B cell (primary cell): ENCODE measurements around the gene SFXN2. TPM values are rescaled to one million over a fixed set of nuclear protein-coding genes. Genes with fewer than 3 reads are reported as not detected.

ENCODE experiments used
- ATAC-seq: fragments of 200-7000 bp; cut with Tn5 transposase; one replicate; pipeline ENCODE4 v1.10.0; 2021; ENCODE audit warnings: low read depth, mild to moderate bottlenecking, moderate number of reproducible peaks, moderate library complexity
- CTCF ChIA-PET: fragments of 350-600 bp; sonication (Branson Sonifier 250); formaldehyde crosslinking; loops from one replicate; lab custom pipeline; 2021; ENCODE audit warnings: antibody characterized with exemption, inconsistent platforms; lab: Charles Lee
- POLR2A ChIA-PET: fragments of 350-600 bp; sonication (Branson Sonifier 250); formaldehyde crosslinking; loops from one replicate; lab custom pipeline; 2021; ENCODE audit warnings: antibody characterized with exemption; lab: Charles Lee
- DNase-seq: peaks from one replicate; pipeline ENCODE4 v3.0.0; 2013
- H2AFZ ChIP-seq: 2 replicates; pipeline ENCODE4 v1.6.1; 2012; ENCODE audit warnings: mild to moderate bottlenecking, low read depth, low read length; ENCODE audit not compliant: insufficient read depth, poor library complexity, severe bottlenecking
- H3K27ac ChIP-seq, 2 donors: 1 replicate in 1 of 2; 2 replicates in 1 of 2; pipeline ENCODE4 v1.5.1; 2012 to 2013; ENCODE audit warnings: low read length in 2 of 2, mild to moderate bottlenecking in 2 of 2, moderate library complexity in 1 of 2
- H3K27me3 ChIP-seq, 4 experiments: fragments of 200-600 bp in 1 of 4; sonication (generic) in 1 of 4; replicated peaks in 1 of 4; 1 replicate in 2 of 4; 2 replicates in 2 of 4; pipeline versions ENCODE4 v1.6.1 to v1.7.0; 2013 to 2016; ENCODE audit warnings: low read length in 3 of 4, mild to moderate bottlenecking in 2 of 4, mixed read lengths in 1 of 4, moderate library complexity in 1 of 4; ENCODE audit not compliant: insufficient read depth in 4 of 4, control insufficient read depth in 3 of 4; ENCODE audit errors: control extremely low read depth in 1 of 4
- H3K36me3 ChIP-seq, 2 experiments: replicated peaks in 1 of 2; 1 replicate in 1 of 2; 2 replicates in 1 of 2; pipeline versions ENCODE4 v1.6.1 to v1.7.1; 2013; ENCODE audit warnings: low read length in 1 of 2; ENCODE audit not compliant: insufficient read depth in 2 of 2, control insufficient read depth in 1 of 2; ENCODE audit errors: control extremely low read depth in 1 of 2, extremely low read depth in 1 of 2
- H3K4me1 ChIP-seq, 2 donors: fragments of 200-600 bp in 1 of 2; sonication (generic) in 1 of 2; 1 replicate in 1 of 2; 2 replicates in 1 of 2; pipeline versions ENCODE4 v1.5.1 to v1.6.1; 2013 to 2017; ENCODE audit warnings: low read length in 2 of 2; ENCODE audit not compliant: control insufficient read depth in 2 of 2, insufficient read depth in 2 of 2
- H3K4me2 ChIP-seq: replicated peaks from 2 replicates; pipeline ENCODE3; 2012; ENCODE audit warnings: mild to moderate bottlenecking, low read depth, low read length; ENCODE audit not compliant: poor library complexity, severe bottlenecking
- H3K4me3 ChIP-seq, 5 experiments: fragments of 200-600 bp in 1 of 5; sonication (generic) in 1 of 5; 1 replicate in 3 of 5; 2 replicates in 2 of 5; pipeline versions ENCODE4 v1.5.1 to v1.7.0; 2011 to 2016; ENCODE audit warnings: low read length in 4 of 5, mild to moderate bottlenecking in 4 of 5, low read depth in 2 of 5, control low read depth in 1 of 5, moderate library complexity in 1 of 5; ENCODE audit not compliant: insufficient read depth in 1 of 5; ENCODE audit errors: control extremely low read depth in 1 of 5, extremely low read depth in 1 of 5
- H3K79me2 ChIP-seq: fragments of 200-600 bp; sonication (generic); one replicate; pipeline ENCODE4 v1.6.0; 2016; ENCODE audit warnings: low read length; ENCODE audit not compliant: control insufficient read depth, insufficient read depth
- H3K9ac ChIP-seq: fragments of 200-600 bp; sonication (generic); 2 replicates; pipeline ENCODE4 v1.6.1; 2017; ENCODE audit warnings: mild to moderate bottlenecking, low read length, moderate library complexity
- H3K9me3 ChIP-seq, 3 donors: one replicate each; pipeline versions ENCODE4 v1.6.1 to v1.7.1; 2013; ENCODE audit warnings: low read length in 2 of 3; ENCODE audit not compliant: control insufficient read depth in 2 of 3, insufficient read depth in 1 of 3; ENCODE audit errors: control extremely low read depth in 1 of 3
- H4K20me1 ChIP-seq: 2 replicates; pipeline ENCODE4 v1.6.0; 2012; ENCODE audit warnings: mild to moderate bottlenecking, low read length; ENCODE audit not compliant: insufficient read depth, control insufficient read depth, poor library complexity, severe bottlenecking
- H3K27ac Mint-ChIP-seq: one replicate; pipeline ENCODE4 v1.8.0; 2021; ENCODE audit warnings: mixed read lengths
- H3K27me3 Mint-ChIP-seq: one replicate; pipeline ENCODE4 v1.8.0; 2021; ENCODE audit warnings: mixed read lengths
- H3K4me1 Mint-ChIP-seq: one replicate; pipeline ENCODE4 v1.8.0; 2021; ENCODE audit warnings: mixed read lengths
- H3K4me3 Mint-ChIP-seq: one replicate; pipeline ENCODE4 v1.8.0; 2021; ENCODE audit warnings: mixed read lengths
- H3K9me3 Mint-ChIP-seq: one replicate; pipeline ENCODE4 v1.8.0; 2022; ENCODE audit warnings: mixed read lengths; ENCODE audit not compliant: insufficient read depth
- CTCF ChIP-seq: fragments of 200-600 bp; IDR thresholded peaks from one replicate; pipeline ENCODE4 v1.8.0; 2022; ENCODE audit warnings: antibody characterized with exemption, mild to moderate bottlenecking
- EZH2 ChIP-seq: IDR thresholded peaks from 2 replicates; pipeline ENCODE4 v1.6.1; 2012; ENCODE audit warnings: borderline replicate concordance, low read depth, mild to moderate bottlenecking, moderate library complexity, low read length; ENCODE audit not compliant: insufficient read depth, poor library complexity, severe bottlenecking
- WGBS: methylation state at CpG from one replicate; pipeline ENCODE4 v1.1.5; 2013; ENCODE audit warnings: missing lambda C conversion rate; ENCODE audit not compliant: insufficient coverage; 5-methylcytosine and 5-hydroxymethylcytosine counted together
- intact Hi-C: fragments of 100-400 bp; cut with micrococcal nuclease; formaldehyde crosslinking; loops from one replicate; pipeline ENCODE4 v1.10.0; 2022
- polyA plus RNA-seq: library from polyadenylated mRNA; depleted of rRNA; stranded (reverse); fragments of >200 nt; gene quantifications from 2 replicates; pipeline ENCODE4 v1.2.3, GENCODE V29; 2012
- total RNA-seq, 2 donors: library from RNA; stranded (reverse); fragments of 120-200 nt in 1 of 2; gene quantifications; 1 replicate in 1 of 2; 2 replicates in 1 of 2; pipeline versions ENCODE4 v1.2.3 to v1.2.4, GENCODE V29; 2013 to 2022

SFXN2 gene
- total and polyA plus RNA-seq, 2 donors (not counting 1 experiment from before 2014, with no cell fraction given), result 8.1 to 23.5 TPM

GRCh38 chr10:102753718-102754117 is 39.3 kb downstream of the SFXN2 start:
- no peak overlapping the region for H3K4me2 ChIP-seq
- Mint-ChIP-seq H3K4me1 (peaks cover 45% of the 10 kb centered on the region), H3K27me3 (no peaks in the 10 kb centered on the region), H3K4me3 (no peak overlapping the region), H3K27ac (no peak overlapping the region), H3K9me3 (no peaks in the 10 kb centered on the region)
- ChIA-PET CTCF (interaction anchor here (0.6 to 1.6 kb wide), 5 partner anchors 11 to 148 kb away, joined by 3 to 9 read pairs (median 3); no protein-coding TSS in a partner anchor), POLR2A (no interaction called here)
- ATAC-seq, result no peak
- intact Hi-C loops, result no loop called here
- no peak for DNase-seq
- no peaks in the 10 kb centered on the region for H3K9me3 ChIP-seq
- no peaks in the 10 kb centered on the region for H3K27me3 ChIP-seq
- H3K36me3 ChIP-seq, result peaks cover 4 to 8% of the 10 kb centered on the region in 2 experiments
- no peak overlapping the region for H3K9ac ChIP-seq
- no peak for TF ChIP-seq EZH2
- TF ChIP-seq CTCF, result no peak
- WGBS, result no CpG with 5 or more reads among the region's 1 CpG
- peaks cover 97% of the 10 kb centered on the region for H3K79me2 ChIP-seq
- H4K20me1 ChIP-seq, result peaks cover 70% of the 10 kb centered on the region
- H3K4me1 ChIP-seq, result peaks cover 0 to 8% of the 10 kb centered on the region in 2 donors
- no peak overlapping the region for H2AFZ ChIP-seq
- H3K4me3 ChIP-seq, result no peak overlapping the region
- H3K27ac ChIP-seq, result no peak overlapping the region

GRCh38 chr10:102757323-102757722 is 42.9 kb downstream of the SFXN2 start:
- H3K27me3 ChIP-seq, result no peaks in the 10 kb centered on the region
- no peak overlapping the region for H3K27ac ChIP-seq
- peaks cover 0 to 8% of the 10 kb centered on the region in 2 donors for H3K4me1 ChIP-seq
- no peak overlapping the region for H3K4me3 ChIP-seq
- Mint-ChIP-seq H3K27me3 (no peaks in the 10 kb centered on the region), H3K4me3 (no peak overlapping the region), H3K9me3 (no peaks in the 10 kb centered on the region), H3K4me1 (peaks cover 35% of the 10 kb centered on the region), H3K27ac (no peak overlapping the region)
- no peak overlapping the region for H3K4me2 ChIP-seq
- peaks cover 93% of the 10 kb centered on the region for H3K79me2 ChIP-seq
- CTCF ChIA-PET, result interaction anchor here (1.1 kb wide), 1 partner anchor 11 kb away, joined by 3 read pairs; no protein-coding TSS in a partner anchor
- H2AFZ ChIP-seq, result no peak overlapping the region
- H3K9me3 ChIP-seq, result peaks cover 0 to 2% (median 0%) of the 10 kb centered on the region in 3 donors
- intact Hi-C loops, result no loop called here
- no peak overlapping the region for H3K9ac ChIP-seq
- WGBS, result 100% methylated on average over 2 of the region's 6 CpGs
- no peak for ATAC-seq
- POLR2A ChIA-PET, result interaction anchor here (0.6 kb wide), 1 partner anchor 129 kb away, joined by 4 read pairs; no protein-coding TSS in a partner anchor
- no peak for DNase-seq
- no peak for TF ChIP-seq CTCF
- no peak for TF ChIP-seq EZH2
- H4K20me1 ChIP-seq, result peaks cover 76% of the 10 kb centered on the region
- H3K36me3 ChIP-seq, result peaks cover 4 to 9% of the 10 kb centered on the region in 2 experiments
